GM12892 (cell line): ENCODE measurements around the gene DSCAML1.

Source experiments
- DNase-seq: peaks from one replicate; pipeline ENCODE4 v3.0.0; 2011; ENCODE audit not compliant: insufficient read length
- FAIRE-seq: peaks from 2 replicates; lab custom pipeline; 2011; peaks lifted over from hg19 to GRCh38; lab: Jason Lieb, UNC
- POLR2A ChIP-seq: IDR thresholded peaks from 2 replicates; pipeline ENCODE4 v1.6.1; 2011; ENCODE audit warnings: low read depth, low read length, control low read depth
- POLR2AphosphoS5 ChIP-seq: IDR thresholded peaks from 2 replicates; pipeline ENCODE4 v1.6.1; 2011; ENCODE audit warnings: low read depth, low read length, control low read depth
- TAF1 ChIP-seq: IDR thresholded peaks from 2 replicates; pipeline ENCODE4 v1.6.1; 2011; ENCODE audit warnings: low read depth, mild to moderate bottlenecking, control low read depth, low read length, borderline replicate concordance

DSCAML1 gene

DNA sequence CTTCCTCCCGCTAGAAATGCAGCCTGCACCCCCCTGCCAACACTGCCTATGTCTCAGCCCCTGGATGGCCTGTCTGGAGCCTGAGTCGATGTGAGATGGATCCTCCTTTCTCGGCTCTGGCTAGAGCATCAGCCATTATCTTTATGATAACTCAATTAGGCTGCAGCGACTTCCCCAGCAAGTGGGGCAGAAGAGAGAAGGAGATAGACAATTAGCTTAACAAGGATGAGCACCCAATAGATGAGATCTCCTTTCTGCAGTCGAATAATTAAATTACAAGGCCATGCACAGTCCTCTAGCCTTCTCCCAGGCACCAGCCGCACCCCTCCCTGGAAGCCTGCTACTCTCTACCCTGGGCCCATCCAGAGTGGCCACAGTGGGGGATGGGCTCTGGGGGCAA is 290.0 kb downstream of the DSCAML1 start:
- no peak for TF ChIP-seq POLR2AphosphoS5
- TF ChIP-seq POLR2A, result no peak
- TF ChIP-seq TAF1, result no peak
- no peak for DNase-seq
- FAIRE-seq, result no peak

DNA sequence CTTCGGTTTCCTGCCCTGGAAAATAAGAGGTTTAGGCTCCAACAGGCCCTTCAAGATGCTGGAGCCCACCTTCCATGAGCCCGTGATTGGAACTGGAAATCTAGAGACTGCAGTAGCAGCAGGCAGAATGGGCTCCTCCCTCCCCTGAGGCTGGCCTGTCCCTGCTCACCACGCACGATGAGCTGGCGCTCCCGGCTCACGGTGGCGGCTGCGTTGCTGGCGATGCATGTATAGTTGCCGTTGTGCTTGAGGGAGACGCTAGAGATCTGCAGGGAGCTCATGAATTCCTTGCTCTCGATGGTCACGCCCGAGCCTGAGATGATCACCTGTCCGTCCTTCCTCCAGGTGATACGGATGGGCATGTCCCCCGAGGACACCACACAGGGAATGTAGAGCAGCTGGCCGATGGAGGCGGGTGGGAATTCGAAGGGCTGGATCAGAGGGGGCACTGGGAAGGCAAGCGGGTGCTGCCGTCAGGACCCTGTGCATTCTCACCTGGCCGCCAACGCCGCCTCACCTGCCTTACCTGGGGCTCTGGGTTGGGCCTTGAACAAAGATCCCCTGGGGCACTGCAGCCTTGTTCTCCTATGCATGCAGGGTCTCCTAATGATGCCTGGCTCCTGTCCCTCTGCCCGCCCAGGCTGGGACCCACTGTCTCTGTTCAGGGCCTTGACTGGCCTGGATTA is 291.6 kb downstream of the DSCAML1 start:
- FAIRE-seq (no peak), DNase-seq (no peak)
- TF ChIP-seq TAF1, result no peak
- no peak for TF ChIP-seq POLR2AphosphoS5
- TF ChIP-seq POLR2A, result no peak

DNA sequence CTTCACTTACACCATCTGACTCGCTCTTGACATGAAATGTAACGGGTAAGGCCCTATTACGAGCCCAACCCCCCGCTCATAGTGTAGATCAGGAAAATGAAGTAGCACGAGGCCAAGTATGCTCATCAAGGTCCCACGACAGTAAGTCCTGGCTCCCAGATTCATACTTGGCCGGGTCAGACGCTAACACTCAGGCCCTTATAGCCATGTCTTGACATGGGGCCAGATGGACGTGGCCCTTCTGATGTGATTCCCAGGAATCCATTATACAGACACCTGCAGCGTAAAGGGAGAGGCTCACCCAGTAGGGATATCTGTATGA is 294.3 kb downstream of the DSCAML1 start:
- no peak for DNase-seq
- TF ChIP-seq POLR2A (no peak), POLR2AphosphoS5 (no peak), TAF1 (no peak)
- FAIRE-seq, result no peak

DNA sequence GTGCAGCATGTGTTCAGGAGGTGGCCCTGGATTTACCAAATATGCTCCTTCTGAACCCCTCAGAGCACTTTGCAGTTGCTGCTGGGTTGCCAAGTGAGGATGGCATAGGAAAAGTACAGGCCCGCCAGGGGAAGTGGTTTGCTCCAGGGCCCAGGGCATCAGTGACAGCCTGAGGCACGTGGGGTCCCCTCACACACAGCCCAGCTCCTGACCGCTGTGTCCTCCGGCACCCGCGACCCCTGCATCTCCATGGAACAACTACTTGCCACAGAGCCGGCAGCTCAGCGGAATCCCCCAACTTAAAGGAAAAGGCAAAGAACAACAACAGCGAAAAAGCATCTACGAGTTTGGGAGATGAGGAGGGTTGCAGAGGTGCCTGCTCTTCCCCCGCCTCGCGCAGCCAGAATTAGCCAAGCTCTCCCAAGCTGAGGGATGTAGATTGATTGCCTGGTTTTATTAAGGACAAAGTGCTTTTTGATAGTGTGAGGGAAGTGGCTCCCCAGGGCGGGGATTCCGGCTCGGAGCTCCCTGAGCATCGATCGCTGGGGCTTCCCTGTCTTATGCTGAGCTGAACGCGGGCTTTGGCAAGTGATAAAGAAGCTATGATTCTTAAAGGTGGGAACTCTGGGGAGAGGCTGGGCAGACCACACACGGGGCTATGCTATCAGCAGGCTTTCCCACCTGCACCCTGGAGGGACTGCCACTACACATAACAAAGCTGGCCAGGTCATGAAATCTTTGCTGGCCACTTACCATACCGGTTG is 294.8 kb downstream of the DSCAML1 start:
- FAIRE-seq (no peak), DNase-seq (no peak)
- TF ChIP-seq POLR2A, result no peak
- no peak for TF ChIP-seq TAF1
- TF ChIP-seq POLR2AphosphoS5, result no peak

DNA sequence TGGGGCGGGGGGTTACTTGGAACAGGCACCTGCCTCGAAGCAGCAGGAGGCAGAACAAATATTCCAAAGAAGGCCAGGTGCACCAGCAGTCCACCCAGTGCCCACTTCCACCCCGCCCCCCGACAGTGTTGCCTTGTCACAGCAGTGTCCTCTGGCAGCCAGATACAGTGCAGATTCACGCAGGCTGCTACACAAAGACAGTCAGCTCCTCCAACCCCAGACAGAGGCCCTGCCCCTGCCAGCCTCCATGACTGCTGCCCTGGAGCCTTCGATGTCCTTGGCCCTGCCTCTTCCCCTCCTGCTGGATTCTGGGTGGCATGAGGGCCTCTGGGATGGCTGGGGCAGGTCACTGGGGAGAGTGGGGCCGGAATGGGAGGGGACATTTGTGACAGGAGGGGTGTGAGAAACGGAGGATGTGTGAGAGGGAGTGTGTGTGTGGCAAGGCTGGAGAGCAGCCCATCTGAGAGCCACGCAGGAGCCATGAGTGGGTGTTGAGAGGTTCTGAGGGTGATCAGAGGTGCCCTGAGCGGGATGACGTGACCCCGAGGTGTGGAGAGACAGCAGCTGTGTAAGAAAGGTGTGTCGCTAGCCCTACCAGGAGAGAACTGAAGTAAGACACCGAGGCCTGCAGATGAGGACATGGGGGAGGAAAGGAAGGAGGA is 295.6 kb downstream of the DSCAML1 start:
- no peak for FAIRE-seq
- TF ChIP-seq TAF1 (no peak), POLR2A (no peak), POLR2AphosphoS5 (no peak)

DNA sequence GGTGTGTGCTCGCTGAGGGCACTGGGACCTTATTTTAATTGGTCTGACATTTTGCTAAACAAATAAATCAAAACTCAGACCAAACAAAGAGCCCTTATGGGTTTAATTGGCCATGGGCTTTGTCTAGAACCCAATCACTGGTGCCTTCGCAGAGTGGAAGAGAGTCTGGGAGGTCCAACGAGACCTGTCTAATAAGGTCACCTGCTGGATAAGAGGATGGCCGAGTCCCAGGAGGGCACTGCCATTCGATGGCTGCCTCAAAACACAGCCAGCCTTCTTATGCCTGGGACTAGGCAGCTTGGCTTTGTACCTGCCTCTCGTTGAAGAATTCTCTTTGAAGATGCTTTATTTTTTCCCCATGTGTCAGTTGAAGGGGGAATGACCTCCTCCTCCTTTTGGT is 298.2 kb downstream of the DSCAML1 start:
- DNase-seq (no peak), FAIRE-seq (no peak)
- TF ChIP-seq POLR2A, result no peak
- TF ChIP-seq POLR2AphosphoS5, result no peak
- TF ChIP-seq TAF1, result no peak

More for the DNA sequence above, 295.6 kb downstream of the DSCAML1 start:
- no peak for DNase-seq

DNA sequence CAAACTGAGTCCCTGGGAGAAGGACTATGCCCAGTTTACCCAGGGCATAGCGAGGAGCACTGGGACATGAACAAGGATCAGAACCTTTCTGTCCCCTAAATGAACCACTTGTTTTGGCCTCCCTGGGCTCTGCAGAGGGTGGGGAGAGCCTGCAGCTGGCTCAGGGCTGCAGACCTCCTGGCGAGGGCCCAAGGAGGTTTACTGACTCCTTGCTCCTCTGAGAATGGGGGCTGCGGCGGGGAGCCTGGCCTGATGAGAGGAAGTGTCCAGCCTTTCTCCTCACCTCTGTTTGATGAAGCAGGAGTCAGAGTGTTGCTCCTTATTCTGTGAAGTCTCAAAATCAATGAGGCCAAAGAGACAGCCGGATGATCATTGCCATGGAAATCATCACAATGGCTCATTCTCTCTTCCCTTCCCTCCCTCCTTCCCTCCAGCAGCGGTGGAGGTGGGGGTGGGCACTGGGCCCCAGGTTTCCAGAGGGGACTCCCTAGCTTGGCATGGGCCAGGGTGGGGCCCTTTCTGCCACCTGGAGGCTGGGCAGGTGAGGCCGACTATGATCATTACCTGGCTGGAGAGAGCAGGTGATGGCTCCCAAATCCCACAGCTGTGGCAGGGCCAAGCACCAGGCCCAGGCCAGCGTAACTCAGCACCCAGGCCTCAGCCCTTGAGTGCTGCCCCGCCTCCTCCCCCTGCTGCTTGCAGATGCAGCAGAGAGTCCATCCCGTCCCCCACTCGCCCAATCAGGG is 299.6 kb downstream of the DSCAML1 start:
- no peak for TF ChIP-seq TAF1
- TF ChIP-seq POLR2AphosphoS5, result no peak
- TF ChIP-seq POLR2A, result no peak
- no peak for DNase-seq
- FAIRE-seq, result no peak

DNA sequence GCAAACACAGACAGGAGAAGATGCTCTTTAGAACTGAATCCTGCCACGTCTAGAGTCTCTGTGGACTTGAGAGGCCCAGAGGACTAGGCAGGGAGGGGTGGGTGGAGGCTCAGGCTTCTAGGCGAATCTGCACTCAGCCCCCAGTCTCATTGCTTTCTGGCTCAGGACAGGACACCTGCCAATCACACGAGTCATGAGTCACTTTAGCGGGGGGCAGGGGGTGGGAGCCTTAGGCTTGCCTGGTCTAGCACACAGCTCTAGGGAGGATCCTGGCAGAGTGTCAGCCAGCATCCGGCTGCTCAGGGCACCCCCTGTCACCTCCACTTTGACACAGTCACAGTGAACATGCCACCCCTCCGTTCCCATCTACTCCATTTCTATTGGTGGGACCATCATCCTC is 301.7 kb downstream of the DSCAML1 start:
- FAIRE-seq (no peak), DNase-seq (no peak)
- TF ChIP-seq POLR2A (no peak), POLR2AphosphoS5 (no peak), TAF1 (no peak)

DNA sequence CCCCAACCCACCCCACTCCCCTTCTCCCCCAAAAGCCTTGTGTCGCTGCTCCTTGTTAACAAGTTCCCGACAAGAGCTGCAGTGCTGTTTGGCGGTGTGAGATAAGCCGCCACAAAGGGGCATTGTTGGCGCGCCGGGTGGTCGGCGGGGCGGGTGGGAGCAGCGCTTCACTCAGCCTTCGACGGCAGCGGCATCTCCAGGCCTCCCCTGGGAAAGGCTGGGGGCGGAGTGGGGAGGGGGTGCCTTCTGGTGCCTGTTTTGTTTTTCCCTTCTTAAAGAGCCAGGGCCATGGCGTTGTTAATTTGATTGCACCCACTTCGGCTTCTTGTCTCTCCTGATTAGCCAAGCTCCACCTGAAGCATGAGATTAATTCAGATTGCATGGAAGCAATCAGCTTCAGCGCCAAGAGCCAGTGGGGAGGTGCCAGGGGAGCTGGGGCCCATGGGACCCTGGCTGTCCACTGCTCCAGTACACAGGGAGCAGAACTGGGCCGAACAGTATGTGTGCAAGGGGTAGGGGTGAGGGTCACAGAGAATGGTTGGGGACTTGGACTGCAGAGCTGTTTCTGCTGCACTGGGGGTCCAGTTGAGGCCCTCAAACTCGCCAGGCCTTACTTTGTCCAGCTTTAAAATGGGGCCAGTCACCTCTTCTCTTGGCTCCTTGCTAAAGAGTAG is 304.3 kb downstream of the DSCAML1 start:
- FAIRE-seq (no peak), DNase-seq (no peak)
- TF ChIP-seq TAF1 (no peak), POLR2AphosphoS5 (no peak), POLR2A (no peak)

DNA sequence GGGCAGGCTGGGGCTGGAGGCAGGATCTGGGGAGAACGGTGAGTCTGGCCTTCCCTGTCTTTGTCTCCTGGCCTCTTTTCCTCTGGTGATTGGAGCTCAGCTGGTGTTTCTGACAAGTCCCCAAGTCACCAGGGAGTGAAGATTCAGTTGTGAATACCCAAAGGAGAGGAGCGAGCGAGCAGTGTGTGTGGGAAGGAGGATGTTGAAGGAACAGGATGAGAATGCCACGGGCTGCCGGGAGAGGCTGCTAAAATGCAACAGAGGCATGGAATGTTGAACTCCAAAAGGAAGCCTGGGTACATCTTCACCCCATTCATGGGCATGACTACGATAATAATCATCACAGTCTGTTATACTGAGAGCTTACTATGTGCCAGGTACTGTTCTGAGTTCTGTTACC is 306.1 kb downstream of the DSCAML1 start:
- FAIRE-seq, result no peak
- no peak for DNase-seq
- TF ChIP-seq POLR2A, result no peak
- no peak for TF ChIP-seq POLR2AphosphoS5
- no peak for TF ChIP-seq TAF1
